ENCODE results near the gene RAB15.

DNA sequence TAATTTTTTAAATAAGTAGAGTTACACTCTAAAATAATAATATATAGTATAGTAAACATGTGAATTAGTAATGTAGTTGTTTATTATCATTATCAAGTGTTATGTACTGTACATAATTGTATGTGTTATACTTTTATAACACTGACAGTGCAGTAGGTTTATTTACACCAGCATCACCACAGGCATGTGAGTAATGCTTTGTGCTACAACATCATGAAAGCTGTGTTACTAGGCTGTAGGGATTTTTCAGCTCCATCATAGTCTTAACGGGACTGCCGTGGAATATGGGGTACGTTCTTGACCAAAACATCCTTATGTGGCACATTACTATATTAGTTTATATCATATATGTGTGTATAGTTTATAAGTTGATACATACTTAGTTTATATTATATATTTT, 23.2 kb upstream of the RAB15 start:
- TF ChIP-seq, protein P1, sequence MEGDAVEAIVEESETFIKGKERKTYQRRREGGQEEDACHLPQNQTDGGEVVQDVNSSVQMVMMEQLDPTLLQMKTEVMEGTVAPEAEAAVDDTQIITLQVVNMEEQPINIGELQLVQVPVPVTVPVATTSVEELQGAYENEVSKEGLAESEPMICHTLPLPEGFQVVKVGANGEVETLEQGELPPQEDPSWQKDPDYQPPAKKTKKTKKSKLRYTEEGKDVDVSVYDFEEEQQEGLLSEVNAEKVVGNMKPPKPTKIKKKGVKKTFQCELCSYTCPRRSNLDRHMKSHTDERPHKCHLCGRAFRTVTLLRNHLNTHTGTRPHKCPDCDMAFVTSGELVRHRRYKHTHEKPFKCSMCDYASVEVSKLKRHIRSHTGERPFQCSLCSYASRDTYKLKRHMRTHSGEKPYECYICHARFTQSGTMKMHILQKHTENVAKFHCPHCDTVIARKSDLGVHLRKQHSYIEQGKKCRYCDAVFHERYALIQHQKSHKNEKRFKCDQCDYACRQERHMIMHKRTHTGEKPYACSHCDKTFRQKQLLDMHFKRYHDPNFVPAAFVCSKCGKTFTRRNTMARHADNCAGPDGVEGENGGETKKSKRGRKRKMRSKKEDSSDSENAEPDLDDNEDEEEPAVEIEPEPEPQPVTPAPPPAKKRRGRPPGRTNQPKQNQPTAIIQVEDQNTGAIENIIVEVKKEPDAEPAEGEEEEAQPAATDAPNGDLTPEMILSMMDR (IDR thresholded peaks at IDR 0.05; ENCODE audit: borderline replicate concordance, extremely low read depth, low read length, poor library complexity, severe bottlenecking), result no peak
- no peak for TF ChIP-seq EZH2 (IDR thresholded peaks at IDR 0.05; ENCODE audit: borderline replicate concordance, low read depth, low read length, severe bottlenecking)

All from DND-41 (cell line).